ENCODE results near the gene CHMP1B.

Gene CHMP1B

DNA sequence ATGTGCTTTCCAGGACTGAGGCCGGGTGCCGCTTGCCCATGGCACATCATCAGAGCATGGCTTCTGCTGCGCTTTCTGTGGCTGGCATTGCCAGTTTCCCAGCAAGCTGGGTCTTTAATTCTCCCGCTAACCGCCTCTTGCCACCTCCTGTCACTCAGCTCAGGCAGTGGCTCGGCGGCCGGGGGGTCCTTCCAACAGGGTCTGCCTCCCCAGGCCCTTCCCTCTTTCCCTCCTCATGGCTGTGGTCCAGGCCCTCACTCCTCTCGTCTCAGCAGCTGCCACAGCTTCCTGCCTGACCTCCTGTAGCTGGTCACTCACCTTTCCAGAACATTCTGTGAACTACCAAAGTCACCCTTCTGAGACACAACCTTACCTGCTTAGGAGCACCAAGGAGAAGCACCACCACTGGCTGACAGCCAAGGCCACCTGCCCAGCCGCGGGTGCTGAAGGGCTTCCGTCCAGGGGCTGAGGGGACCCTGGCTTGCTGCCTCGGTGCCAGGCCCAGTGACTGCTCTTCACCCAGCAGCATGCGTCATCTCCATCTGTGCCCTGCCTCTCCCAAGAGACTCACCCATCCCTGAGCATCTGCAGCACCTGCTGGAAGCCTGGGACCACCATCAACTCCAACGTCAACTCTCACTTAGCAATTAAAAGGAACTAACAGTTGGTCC is 22.6 kb downstream of the CHMP1B start:
- H3K36me3 ChIP-seq (ENCODE audit: control insufficient read depth, low read depth, low read length), result no peaks in the 10 kb centered on the region
- no peaks in the 10 kb centered on the region for H3K27me3 ChIP-seq (ENCODE audit: control insufficient read depth, insufficient read depth, low read length)
- H3K9ac ChIP-seq (ENCODE audit: low read length), result no peak overlapping the region
- no peak overlapping the region for H3K27ac ChIP-seq (ENCODE audit: low read length)
- no peaks in the 10 kb centered on the region for H3K9me3 ChIP-seq (ENCODE audit: control insufficient read depth, low read depth, low read length)
- H3K4me3 ChIP-seq (ENCODE audit: low read length), result no peak overlapping the region
- H3K4me1 ChIP-seq (ENCODE audit: control insufficient read depth, low read depth, low read length), result no peaks in the 10 kb centered on the region

GRCh38 chr18:11874676-11875075 is 23.5 kb downstream of the CHMP1B start:
- H3K36me3 ChIP-seq (ENCODE audit: control insufficient read depth, low read depth, low read length), result no peaks in the 10 kb centered on the region
- H3K27me3 ChIP-seq (ENCODE audit: control insufficient read depth, insufficient read depth, low read length), result no peaks in the 10 kb centered on the region
- no peak overlapping the region for H3K9ac ChIP-seq (ENCODE audit: low read length)
- H3K9me3 ChIP-seq (ENCODE audit: control insufficient read depth, low read depth, low read length), result no peaks in the 10 kb centered on the region
- no peaks in the 10 kb centered on the region for H3K4me1 ChIP-seq (ENCODE audit: control insufficient read depth, low read depth, low read length)
- H3K4me3 ChIP-seq (ENCODE audit: low read length), result no peak overlapping the region
- H3K27ac ChIP-seq (ENCODE audit: low read length), result no peak overlapping the region

GRCh38 chr18:11877497-11878135 is 26.4 kb downstream of the CHMP1B start:
- no peaks in the 10 kb centered on the region for H3K4me1 ChIP-seq (ENCODE audit: control insufficient read depth, low read depth, low read length)
- H3K27me3 ChIP-seq (ENCODE audit: control insufficient read depth, insufficient read depth, low read length), result no peaks in the 10 kb centered on the region
- no peak overlapping the region for H3K27ac ChIP-seq (ENCODE audit: low read length)
- no peak overlapping the region for H3K9ac ChIP-seq (ENCODE audit: low read length)
- no peaks in the 10 kb centered on the region for H3K9me3 ChIP-seq (ENCODE audit: control insufficient read depth, low read depth, low read length)
- H3K4me3 ChIP-seq (ENCODE audit: low read length), result no peak overlapping the region
- peaks cover 7% of the 10 kb centered on the region for H3K36me3 ChIP-seq (ENCODE audit: control insufficient read depth, low read depth, low read length)

DNA sequence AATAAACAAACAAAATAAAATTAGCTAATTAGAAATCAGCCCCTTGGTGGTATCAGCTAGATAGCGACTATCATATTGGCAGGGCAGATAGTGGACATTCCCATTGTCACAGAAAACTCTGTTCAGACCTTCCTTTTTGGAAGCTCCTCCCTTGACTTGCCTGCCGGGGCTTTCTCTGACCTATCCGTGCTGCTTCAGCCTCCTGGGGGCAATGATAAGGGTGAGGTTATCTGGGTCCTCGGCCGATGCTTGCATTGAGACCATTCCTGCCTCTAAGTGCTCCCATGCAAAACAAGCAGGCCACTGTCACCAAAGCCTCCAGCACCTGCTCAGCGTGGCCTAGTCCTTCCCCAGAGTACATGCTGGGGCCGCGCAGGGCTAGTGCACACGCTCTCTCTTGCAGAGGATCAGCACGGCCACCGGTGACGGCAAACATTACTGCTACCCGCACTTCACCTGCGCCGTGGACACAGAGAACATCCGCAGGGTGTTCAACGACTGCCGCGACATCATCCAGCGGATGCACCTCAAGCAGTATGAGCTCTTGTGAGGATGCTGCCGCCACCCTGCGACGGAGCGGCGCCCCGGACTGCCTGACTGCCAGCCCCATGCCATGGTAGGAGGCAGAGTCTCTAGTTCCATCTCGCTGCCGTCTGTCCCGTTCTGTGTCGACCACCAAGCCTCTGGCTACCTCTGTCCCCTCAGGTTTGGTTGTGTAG is 29.5 kb downstream of the CHMP1B start:
- Histone ChIP-seq H3K36me3 (ENCODE audit: control insufficient read depth, low read depth, low read length) (peaks cover 18% of the 10 kb centered on the region), H3K27me3 (ENCODE audit: control insufficient read depth, insufficient read depth, low read length) (no peaks in the 10 kb centered on the region), H3K9me3 (ENCODE audit: control insufficient read depth, low read depth, low read length) (no peaks in the 10 kb centered on the region), H3K27ac (ENCODE audit: low read length) (no peak overlapping the region), H3K9ac (ENCODE audit: low read length) (no peak overlapping the region), H3K4me1 (ENCODE audit: control insufficient read depth, low read depth, low read length) (no peaks in the 10 kb centered on the region), H3K4me3 (ENCODE audit: low read length) (no peak overlapping the region)

DNA sequence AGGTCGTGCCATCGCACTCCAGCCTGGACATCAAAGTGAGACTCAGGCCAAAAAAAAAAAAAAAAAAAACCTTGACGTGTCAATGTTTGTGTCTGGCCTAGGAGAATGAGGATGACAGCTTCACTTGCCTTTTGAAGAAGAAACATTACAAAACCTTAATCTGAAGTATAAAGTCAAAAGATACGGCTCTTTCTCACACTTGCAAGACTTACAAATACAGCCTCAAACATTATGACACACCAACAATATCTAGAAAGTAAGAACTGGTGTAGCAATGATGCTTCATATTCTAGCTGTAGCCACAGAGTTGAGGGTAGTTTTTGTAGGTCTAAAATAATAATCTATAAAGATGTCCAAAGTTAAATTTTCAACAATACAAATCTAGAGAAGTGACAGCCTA is 31.4 kb downstream of the CHMP1B start:
- H3K27ac ChIP-seq (ENCODE audit: low read length), result no peak overlapping the region
- H3K36me3 ChIP-seq (ENCODE audit: control insufficient read depth, low read depth, low read length), result peaks cover 18% of the 10 kb centered on the region
- H3K4me1 ChIP-seq (ENCODE audit: control insufficient read depth, low read depth, low read length), result no peaks in the 10 kb centered on the region
- no peaks in the 10 kb centered on the region for H3K9me3 ChIP-seq (ENCODE audit: control insufficient read depth, low read depth, low read length)
- no peak overlapping the region for H3K4me3 ChIP-seq (ENCODE audit: low read length)
- no peaks in the 10 kb centered on the region for H3K27me3 ChIP-seq (ENCODE audit: control insufficient read depth, insufficient read depth, low read length)
- H3K9ac ChIP-seq (ENCODE audit: low read length), result no peak overlapping the region

- Histone ChIP-seq H3K4me1 (ENCODE audit: control insufficient read depth, low read depth, low read length) (no peaks in the 10 kb centered on the region), H3K27ac (ENCODE audit: low read length) (no peak overlapping the region), H3K9me3 (ENCODE audit: control insufficient read depth, low read depth, low read length) (no peaks in the 10 kb centered on the region), H3K27me3 (ENCODE audit: control insufficient read depth, insufficient read depth, low read length) (no peaks in the 10 kb centered on the region), H3K36me3 (ENCODE audit: control insufficient read depth, low read depth, low read length) (peaks cover 18% of the 10 kb centered on the region), H3K9ac (ENCODE audit: low read length) (no peak overlapping the region), H3K4me3 (ENCODE audit: low read length) (no peak overlapping the region)
These were observed 31.9 kb downstream of the CHMP1B start for GRCh38 chr18:11883153-11883552.

GRCh38 chr18:11884396-11885030 is 33.3 kb downstream of the CHMP1B start:
- no peak overlapping the region for H3K27ac ChIP-seq (ENCODE audit: low read length)
- no peaks in the 10 kb centered on the region for H3K4me1 ChIP-seq (ENCODE audit: control insufficient read depth, low read depth, low read length)
- no peak overlapping the region for H3K9ac ChIP-seq (ENCODE audit: low read length)
- no peaks in the 10 kb centered on the region for H3K9me3 ChIP-seq (ENCODE audit: control insufficient read depth, low read depth, low read length)
- H3K4me3 ChIP-seq (ENCODE audit: low read length), result no peak overlapping the region
- H3K27me3 ChIP-seq (ENCODE audit: control insufficient read depth, insufficient read depth, low read length), result no peaks in the 10 kb centered on the region
- H3K36me3 ChIP-seq (ENCODE audit: control insufficient read depth, low read depth, low read length), result peaks cover 18% of the 10 kb centered on the region

GRCh38 chr18:11885278-11885947 is 34.2 kb downstream of the CHMP1B start:
- no peak overlapping the region for H3K4me3 ChIP-seq (ENCODE audit: low read length)
- peaks cover 18% of the 10 kb centered on the region for H3K36me3 ChIP-seq (ENCODE audit: control insufficient read depth, low read depth, low read length)
- H3K9ac ChIP-seq (ENCODE audit: low read length), result no peak overlapping the region
- H3K9me3 ChIP-seq (ENCODE audit: control insufficient read depth, low read depth, low read length), result no peaks in the 10 kb centered on the region
- H3K4me1 ChIP-seq (ENCODE audit: control insufficient read depth, low read depth, low read length), result no peaks in the 10 kb centered on the region
- H3K27ac ChIP-seq (ENCODE audit: low read length), result no peak overlapping the region
- no peaks in the 10 kb centered on the region for H3K27me3 ChIP-seq (ENCODE audit: control insufficient read depth, insufficient read depth, low read length)

DNA sequence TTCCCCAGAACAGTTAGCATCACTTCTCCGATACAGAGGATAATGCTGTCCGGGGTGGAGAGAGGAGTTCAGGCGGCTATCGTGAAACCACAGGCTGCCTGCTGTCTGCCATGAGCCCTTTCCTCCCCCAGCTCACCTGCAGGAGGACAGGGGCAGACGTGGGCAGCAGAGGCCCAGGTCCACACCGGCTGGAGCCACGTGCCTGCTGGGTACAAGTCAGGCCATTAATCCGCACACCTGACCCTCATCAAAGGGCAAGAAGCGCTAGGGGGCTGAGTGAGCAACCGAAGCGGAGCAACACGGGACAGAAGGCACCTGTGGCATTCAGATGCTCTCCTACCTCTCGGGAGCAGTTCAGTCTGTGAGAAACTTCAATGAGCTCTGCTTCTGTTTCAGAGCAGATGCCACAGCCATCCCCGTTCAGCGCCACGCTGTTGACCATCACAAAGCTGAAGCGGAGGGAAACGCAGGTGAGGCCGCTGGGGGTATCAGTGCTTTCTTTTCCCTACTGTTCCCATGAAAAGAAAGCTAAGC is 35.4 kb downstream of the CHMP1B start:
- Histone ChIP-seq H3K9me3 (ENCODE audit: control insufficient read depth, low read depth, low read length) (no peaks in the 10 kb centered on the region), H3K36me3 (ENCODE audit: control insufficient read depth, low read depth, low read length) (peaks cover 13% of the 10 kb centered on the region), H3K4me3 (ENCODE audit: low read length) (no peak overlapping the region), H3K27ac (ENCODE audit: low read length) (no peak overlapping the region), H3K27me3 (ENCODE audit: control insufficient read depth, insufficient read depth, low read length) (no peaks in the 10 kb centered on the region), H3K4me1 (ENCODE audit: control insufficient read depth, low read depth, low read length) (no peaks in the 10 kb centered on the region), H3K9ac (ENCODE audit: low read length) (no peak overlapping the region)

- Histone ChIP-seq H3K27ac (ENCODE audit: low read length) (no peak overlapping the region), H3K9ac (ENCODE audit: low read length) (no peak overlapping the region)
These were observed 36.3 kb downstream of the CHMP1B start for GRCh38 chr18:11887328-11888128.

More at GRCh38 chr18:11887328-11888128, 36.3 kb downstream of the CHMP1B start:
- Histone ChIP-seq H3K9me3 (ENCODE audit: control insufficient read depth, low read depth, low read length) (no peaks in the 10 kb centered on the region), H3K4me3 (ENCODE audit: low read length) (no peak overlapping the region), H3K36me3 (ENCODE audit: control insufficient read depth, low read depth, low read length) (peaks cover 10% of the 10 kb centered on the region), H3K4me1 (ENCODE audit: control insufficient read depth, low read depth, low read length) (no peaks in the 10 kb centered on the region), H3K27me3 (ENCODE audit: control insufficient read depth, insufficient read depth, low read length) (no peaks in the 10 kb centered on the region)

All from iPS-18a (cell line).